ENCODE data around the gene SHISA6. TPM values are rescaled to one million over a fixed set of nuclear protein-coding genes. Genes with fewer than 3 reads are reported as not detected.

SHISA6 gene
- polyA plus RNA-seq, 1 of the 3 experiments (the other 2 are of a cell fraction), result not detected

- POLR2A ChIA-PET, result no interaction called here
Observed at GRCh38 chr17:11319894-11320293, 78.9 kb downstream of the SHISA6 start.

More at GRCh38 chr17:11319894-11320293, 78.9 kb downstream of the SHISA6 start:
- DNase-seq, result no peak
- Histone ChIP-seq H3K4me2 (no peak overlapping the region), H3K4me1 (ENCODE audit: control insufficient read depth in 1 of 2, insufficient read depth in 2 of 2, low read depth in 1 of 2, low read length in 1 of 2) (no peaks in the 10 kb centered on the region; a peak in 1 of 4 replicates), H3K27ac (ENCODE audit: low read depth in 2 of 2, low read length in 1 of 2) (no peak overlapping the region), H3K9ac (no peak overlapping the region), H3K9me3 (peaks cover 5% of the 10 kb centered on the region; the same call in 1 of the 2 replicates), H2AFZ (ENCODE audit: low read depth) (no peak overlapping the region), H3K9me2 (no peaks in the 10 kb centered on the region), H4K20me1 (ENCODE audit: insufficient read depth) (no peaks in the 10 kb centered on the region), H3K79me2 (ENCODE audit: insufficient read depth) (no peaks in the 10 kb centered on the region), H3K27me3 (ENCODE audit: insufficient read depth) (no peaks in the 10 kb centered on the region), H3K36me3 (replicated peaks in 1 of 2; ENCODE audit: control insufficient read depth in 1 of 2, insufficient read depth in 2 of 2, low read length in 1 of 2) (no peaks in the 10 kb centered on the region), H3K4me3 (ENCODE audit: low read depth in 2 of 2, low read length in 1 of 2) (no peak overlapping the region), H3F3A (replicated peaks; ENCODE audit: insufficient read depth) (no peaks in the 10 kb centered on the region)
- WGBS (ENCODE audit: low lambda C conversion rate), result 18% methylated on average over 3 of the region's 3 CpGs
- CTCF ChIA-PET, result no interaction called here
- no peak for TF ChIP-seq FOSL2 (IDR thresholded peaks at IDR 0.05; ENCODE audit: borderline replicate concordance, low read depth)
- no peak for TF ChIP-seq PBX3 (IDR thresholded peaks at IDR 0.05)
- no peak for TF ChIP-seq SIN3A (IDR thresholded peaks at IDR 0.05; ENCODE audit: borderline replicate concordance, low read depth, low read length)
- no peak for TF ChIP-seq USF1 (IDR thresholded peaks at IDR 0.05; ENCODE audit: borderline replicate concordance, low read depth)
- TF ChIP-seq TAF1 (IDR thresholded peaks at IDR 0.05; ENCODE audit: borderline replicate concordance, low read depth, low read length), result no peak
- no peak for TF ChIP-seq MAX (IDR thresholded peaks at IDR 0.05; ENCODE audit: low read depth)
- no peak for TF ChIP-seq SMC3 (IDR thresholded peaks at IDR 0.05; ENCODE audit: low read depth, low read length)
- TF ChIP-seq JUND (IDR thresholded peaks at IDR 0.05), result no peak
- TF ChIP-seq FOXM1 (IDR thresholded peaks at IDR 0.05; ENCODE audit: low read depth), result no peak
- no peak for TF ChIP-seq EZH2phosphoT487 (IDR thresholded peaks at IDR 0.05; ENCODE audit: borderline replicate concordance, low read depth)
- TF ChIP-seq NRF1 (IDR thresholded peaks at IDR 0.05; ENCODE audit: low read depth, low read length), result no peak
- no peak for TF ChIP-seq MXI1 (IDR thresholded peaks at IDR 0.05; ENCODE audit: low read depth, low read length)
- TF ChIP-seq CTCF (IDR thresholded peaks at IDR 0.05), result no peak
- no peak for TF ChIP-seq USF2 (IDR thresholded peaks at IDR 0.05; ENCODE audit: borderline replicate concordance, low read depth, low read length)
- no peak for TF ChIP-seq IRF3 (IDR thresholded peaks at IDR 0.05; ENCODE audit: low read depth, low read length)
- no peak for TF ChIP-seq EP300 (IDR thresholded peaks at IDR 0.05; ENCODE audit: borderline replicate concordance in 1 of 2, low read depth in 1 of 2, low read length in 1 of 2)
- TF ChIP-seq FOXJ3 (CRISPR knock-in tag; IDR thresholded peaks at IDR 0.05), result no peak
- no peak for TF ChIP-seq POLR2AphosphoS5 (IDR thresholded peaks at IDR 0.05; ENCODE audit: low read depth, low read length)

Data from SK-N-SH (cell line).